GM21515 (cell line): ENCODE data around the gene ARHGEF40.

Experiments used
- ATAC-seq: cut with Tn5 transposase; IDR thresholded peaks from one replicate; pipeline ENCODE4 v1.9.1; 2021; ENCODE audit not compliant: unreplicated experiment

The ARHGEF40 gene

DNA sequence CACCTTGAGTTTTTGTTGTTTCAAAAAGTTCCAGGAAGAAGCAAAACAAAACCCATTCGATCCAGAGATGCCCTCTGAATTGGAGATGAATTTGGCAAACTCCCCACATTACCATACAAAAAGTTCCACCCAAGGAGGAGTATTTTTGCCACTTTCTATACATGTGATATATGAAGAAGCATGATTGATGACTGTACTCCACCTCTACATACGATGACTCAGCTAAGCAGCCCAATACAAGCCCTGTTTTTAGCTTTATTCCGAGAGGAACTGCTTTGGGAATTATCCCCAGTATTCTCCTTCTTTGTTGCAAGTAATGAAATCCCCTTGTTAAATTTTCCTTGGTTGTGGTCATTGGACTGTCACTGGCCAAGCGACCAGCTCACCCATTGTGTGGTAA, 42.2 kb downstream of the ARHGEF40 start:
- no peak for ATAC-seq

DNA sequence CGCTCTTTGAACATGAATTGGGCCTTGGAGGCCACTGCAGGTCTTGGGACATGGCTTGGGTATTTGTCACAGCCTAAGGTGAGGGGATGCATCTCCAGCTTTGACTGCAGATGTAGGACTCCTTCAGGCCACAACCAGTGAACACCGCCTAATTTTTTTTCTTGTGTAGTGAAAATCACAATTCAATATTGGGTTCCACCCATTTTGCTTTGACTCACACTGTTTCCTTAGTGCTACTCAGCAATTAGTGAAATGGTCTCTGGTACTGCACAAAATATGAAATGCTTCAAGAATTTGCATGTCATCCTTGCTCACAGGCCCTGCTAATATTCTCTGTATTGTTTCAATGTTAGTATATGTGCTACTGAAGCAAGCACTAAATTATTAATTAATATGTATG, 43.3 kb downstream of the ARHGEF40 start:
- ATAC-seq, result no peak

DNA sequence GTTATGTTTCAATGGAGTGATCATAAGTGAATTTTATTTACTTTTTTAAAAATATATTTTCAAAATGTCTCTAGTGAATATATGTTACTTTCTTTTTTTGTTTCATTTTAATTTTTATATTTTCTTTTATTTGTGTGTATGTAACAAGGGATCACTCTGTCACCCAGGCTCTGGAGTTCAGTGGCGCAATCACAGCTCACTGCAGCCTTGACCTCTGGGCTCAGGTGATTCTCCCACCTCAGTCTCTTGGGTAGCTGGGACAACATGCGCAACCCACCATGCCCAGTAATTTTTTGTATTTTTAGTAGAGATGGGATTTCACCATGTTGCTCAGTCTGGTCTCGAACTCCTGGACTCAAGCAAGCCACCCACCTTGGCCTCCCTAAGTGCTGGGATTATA, 48.8 kb downstream of the ARHGEF40 start:
- ATAC-seq, result no peak

DNA sequence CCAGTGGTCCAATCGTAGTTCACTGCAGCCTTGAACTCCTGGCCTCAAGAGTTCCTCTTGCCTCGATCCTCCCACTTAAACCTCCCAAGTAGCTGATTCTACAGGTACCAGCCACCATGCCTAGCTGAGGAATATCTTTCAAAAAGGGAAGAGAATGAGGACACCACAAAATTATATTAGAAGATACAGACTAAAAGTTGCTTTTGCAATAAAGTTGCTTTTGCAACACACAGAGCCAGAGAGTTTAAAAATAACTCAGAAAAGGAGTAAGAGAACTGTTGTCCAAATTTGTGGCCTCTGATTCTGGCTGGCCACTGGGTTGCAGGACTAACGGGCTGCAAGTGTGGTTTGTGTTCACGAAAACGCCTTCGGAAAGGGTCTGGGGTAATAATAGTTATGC, 50.6 kb downstream of the ARHGEF40 start:
- ATAC-seq, result no peak

DNA sequence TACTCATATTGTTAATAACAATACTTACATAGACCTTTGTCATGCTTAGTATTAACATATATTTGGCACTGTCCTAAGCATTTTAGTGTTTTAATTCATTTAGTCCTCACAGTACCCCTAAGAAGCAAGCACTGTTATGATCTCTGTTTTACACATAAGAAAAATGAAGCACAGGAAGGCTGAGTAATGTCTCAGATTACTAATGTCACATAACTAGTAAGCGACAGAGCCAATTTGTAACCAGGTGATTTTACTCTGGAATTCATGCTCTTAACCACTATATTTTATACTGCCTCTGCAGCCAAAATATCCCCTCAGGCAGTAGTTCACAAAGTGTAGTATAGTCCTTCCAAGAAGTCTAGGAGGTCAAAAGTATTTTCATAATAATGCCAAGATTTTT, 51.0 kb downstream of the ARHGEF40 start:
- ATAC-seq, result no peak

DNA sequence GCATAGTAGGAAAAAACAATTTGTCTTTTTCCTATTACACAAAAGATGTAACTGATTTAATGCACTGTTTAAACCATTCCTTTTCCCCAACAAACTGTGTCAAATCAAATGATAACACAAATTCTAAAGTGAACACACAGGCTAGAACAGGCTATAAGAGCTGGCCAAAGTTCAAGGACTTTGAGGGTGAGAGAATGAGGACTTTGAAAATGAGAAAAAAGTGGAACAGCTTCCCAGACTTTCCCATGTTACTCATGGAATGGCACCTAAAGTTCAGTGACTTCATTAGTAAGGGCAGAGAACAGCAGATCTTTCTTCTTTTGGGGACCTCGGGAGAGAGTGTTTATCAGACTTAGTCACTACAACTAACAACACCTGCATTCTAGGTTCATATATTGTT, 53.3 kb downstream of the ARHGEF40 start:
- no peak for ATAC-seq

DNA sequence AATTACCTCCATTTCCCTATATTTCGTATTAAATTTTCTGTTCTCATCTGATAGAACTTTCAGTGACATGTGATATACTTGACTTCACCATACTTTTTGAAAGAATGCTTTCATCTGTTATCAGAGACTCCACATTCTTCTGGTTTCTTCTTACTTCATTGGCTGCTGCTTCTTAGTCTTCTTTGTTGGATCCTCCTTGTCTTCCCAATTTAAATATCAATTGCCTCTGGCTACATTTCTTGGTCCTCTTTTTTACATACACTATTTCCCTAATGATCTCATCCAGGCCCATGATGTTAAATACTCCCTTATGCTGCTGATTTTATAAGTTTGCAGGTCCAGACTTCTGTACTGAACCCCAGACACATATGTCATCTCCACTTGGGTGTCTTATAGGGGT, 63.8 kb downstream of the ARHGEF40 start:
- no peak for ATAC-seq

DNA sequence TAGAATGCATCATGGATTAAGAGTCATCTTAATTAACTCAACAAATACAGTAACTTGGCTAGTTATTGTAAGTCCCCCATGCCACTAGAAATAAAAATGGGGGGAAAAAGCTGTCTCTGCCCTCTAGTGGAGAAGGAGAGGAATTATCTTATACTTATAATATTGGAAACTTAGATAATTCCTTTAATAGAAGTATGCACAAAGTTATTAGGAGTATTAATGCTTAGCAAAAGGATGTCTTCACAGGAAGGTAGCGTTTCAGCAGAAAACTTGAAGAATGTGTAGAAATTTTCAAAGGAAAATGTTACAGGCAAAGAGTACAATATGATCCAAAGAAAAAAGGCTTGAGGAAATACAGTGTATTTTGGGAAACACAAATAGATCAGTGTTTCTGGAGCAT, 65.9 kb downstream of the ARHGEF40 start:
- no peak for ATAC-seq
